Measurements from ENCODE around the gene UBE2Q1. TPM values are rescaled to one million over a fixed set of nuclear protein-coding genes. Genes with fewer than 3 reads are reported as not detected.

Gene UBE2Q1
- total RNA-seq, 1 experiment from 2014 or later, result 62.7 TPM

GRCh38 chr1:154575951-154576566 lies 17.6 kb upstream of the UBE2Q1 start:
- no peak for DNase-seq (ENCODE audit: low spot score)
- no peaks in the 10 kb centered on the region for H3K9me3 Mint-ChIP-seq
- peaks cover 21% of the 10 kb centered on the region for H3K36me3 Mint-ChIP-seq
- no peak for TF ChIP-seq ZSCAN18 (CRISPR knock-in tag; IDR thresholded peaks at IDR 0.05)
- no peak for TF ChIP-seq AR (CRISPR knock-in tag; IDR thresholded peaks at IDR 0.05)
- TF ChIP-seq GABPB1 (CRISPR knock-in tag; IDR thresholded peaks at IDR 0.05), result no peak
- no peak for TF ChIP-seq MYBL2 (CRISPR knock-in tag; IDR thresholded peaks at IDR 0.05)
- TF ChIP-seq SMAD4 (CRISPR knock-in tag; IDR thresholded peaks at IDR 0.05), result no peak
- no peak for TF ChIP-seq TEAD4 (CRISPR knock-in tag; IDR thresholded peaks at IDR 0.05)
- TF ChIP-seq ZBTB21 (CRISPR knock-in tag; IDR thresholded peaks at IDR 0.05; ENCODE audit: borderline replicate concordance), result no peak
- no peak for TF ChIP-seq CREM (CRISPR knock-in tag; IDR thresholded peaks at IDR 0.05)
- TF ChIP-seq PRRX2 (CRISPR knock-in tag; IDR thresholded peaks at IDR 0.05), result no peak
- TF ChIP-seq ATF1 (CRISPR knock-in tag; IDR thresholded peaks at IDR 0.05), result no peak
- TF ChIP-seq IRF2 (CRISPR knock-in tag; IDR thresholded peaks at IDR 0.05; ENCODE audit: borderline replicate concordance, low read depth), result no peak
- no peak for TF ChIP-seq NR1H2 (CRISPR knock-in tag; IDR thresholded peaks at IDR 0.05)
- no peak for TF ChIP-seq ZNF121 (CRISPR knock-in tag; IDR thresholded peaks at IDR 0.05)
- TF ChIP-seq ATF3 (CRISPR knock-in tag; conservative IDR thresholded peaks at IDR 0.05), result no peak
- no peak for TF ChIP-seq ATF6 (CRISPR knock-in tag; IDR thresholded peaks at IDR 0.05)
- TF ChIP-seq ZNF416 (CRISPR knock-in tag; IDR thresholded peaks at IDR 0.05), result no peak
- no peak for TF ChIP-seq ZBTB43 (CRISPR knock-in tag; IDR thresholded peaks at IDR 0.05)
- no peak for TF ChIP-seq ZNF138 (CRISPR knock-in tag; conservative IDR thresholded peaks at IDR 0.05)
- TF ChIP-seq HMGA2 (CRISPR knock-in tag; IDR thresholded peaks at IDR 0.05), result no peak
- no peak for TF ChIP-seq PRDM15 (CRISPR knock-in tag; IDR thresholded peaks at IDR 0.05)
- ATAC-seq, result no peak
- ChIA-PET CTCF (interaction anchor here (0.5 to 3.6 kb wide), 3 partner anchors 16 to 61 kb away, joined by 3 to 9 read pairs (median 4); no protein-coding TSS in a partner anchor), POLR2A (interaction anchor here (1.0 to 1.8 kb wide), 2 partner anchors 9 to 29 kb away, joined by 4 to 5 read pairs; partner anchors contain the start of gene CHRNB2)
- peaks cover 15% of the 10 kb centered on the region for H3K4me1 Mint-ChIP-seq
- H3K4me3 Mint-ChIP-seq, result no peak overlapping the region
- peak overlapping the region; percentile 18; the same call in 1 of the 2 replicates for H3K27ac Mint-ChIP-seq
- no peaks in the 10 kb centered on the region for H3K27me3 Mint-ChIP-seq (ENCODE audit: low read depth)

Measured in WTC11 (cell line).